B cell (primary cell): ENCODE results near the gene RPL6. TPM values are rescaled to one million over a fixed set of nuclear protein-coding genes. Genes with fewer than 3 reads are reported as not detected.

ENCODE experiments used
- ATAC-seq: fragments of 200-7000 bp; cut with Tn5 transposase; one replicate; pipeline ENCODE4 v1.10.0; 2021; ENCODE audit warnings: low read depth, mild to moderate bottlenecking, moderate number of reproducible peaks, moderate library complexity
- CTCF ChIA-PET: fragments of 350-600 bp; sonication (Branson Sonifier 250); formaldehyde crosslinking; loops from one replicate; lab custom pipeline; 2021; ENCODE audit warnings: antibody characterized with exemption, inconsistent platforms; lab: Charles Lee
- POLR2A ChIA-PET: fragments of 350-600 bp; sonication (Branson Sonifier 250); formaldehyde crosslinking; loops from one replicate; lab custom pipeline; 2021; ENCODE audit warnings: antibody characterized with exemption; lab: Charles Lee
- DNase-seq: peaks from one replicate; pipeline ENCODE4 v3.0.0; 2013
- H2AFZ ChIP-seq: 2 replicates; pipeline ENCODE4 v1.6.1; 2012; ENCODE audit warnings: mild to moderate bottlenecking, low read depth, low read length; ENCODE audit not compliant: insufficient read depth, poor library complexity, severe bottlenecking
- H3K27ac ChIP-seq, 2 donors: 1 replicate in 1 of 2; 2 replicates in 1 of 2; pipeline ENCODE4 v1.5.1; 2012 to 2013; ENCODE audit warnings: low read length in 2 of 2, mild to moderate bottlenecking in 2 of 2, moderate library complexity in 1 of 2
- H3K27me3 ChIP-seq, 4 experiments: fragments of 200-600 bp in 1 of 4; sonication (generic) in 1 of 4; replicated peaks in 1 of 4; 1 replicate in 2 of 4; 2 replicates in 2 of 4; pipeline versions ENCODE4 v1.6.1 to v1.7.0; 2013 to 2016; ENCODE audit warnings: low read length in 3 of 4, mild to moderate bottlenecking in 2 of 4, mixed read lengths in 1 of 4, moderate library complexity in 1 of 4; ENCODE audit not compliant: insufficient read depth in 4 of 4, control insufficient read depth in 3 of 4; ENCODE audit errors: control extremely low read depth in 1 of 4
- H3K36me3 ChIP-seq, 2 experiments: replicated peaks in 1 of 2; 1 replicate in 1 of 2; 2 replicates in 1 of 2; pipeline versions ENCODE4 v1.6.1 to v1.7.1; 2013; ENCODE audit warnings: low read length in 1 of 2; ENCODE audit not compliant: insufficient read depth in 2 of 2, control insufficient read depth in 1 of 2; ENCODE audit errors: control extremely low read depth in 1 of 2, extremely low read depth in 1 of 2
- H3K4me1 ChIP-seq, 2 donors: fragments of 200-600 bp in 1 of 2; sonication (generic) in 1 of 2; 1 replicate in 1 of 2; 2 replicates in 1 of 2; pipeline versions ENCODE4 v1.5.1 to v1.6.1; 2013 to 2017; ENCODE audit warnings: low read length in 2 of 2; ENCODE audit not compliant: control insufficient read depth in 2 of 2, insufficient read depth in 2 of 2
- H3K4me2 ChIP-seq: replicated peaks from 2 replicates; pipeline ENCODE3; 2012; ENCODE audit warnings: mild to moderate bottlenecking, low read depth, low read length; ENCODE audit not compliant: poor library complexity, severe bottlenecking
- H3K4me3 ChIP-seq, 5 experiments: fragments of 200-600 bp in 1 of 5; sonication (generic) in 1 of 5; 1 replicate in 3 of 5; 2 replicates in 2 of 5; pipeline versions ENCODE4 v1.5.1 to v1.7.0; 2011 to 2016; ENCODE audit warnings: low read length in 4 of 5, mild to moderate bottlenecking in 4 of 5, low read depth in 2 of 5, control low read depth in 1 of 5, moderate library complexity in 1 of 5; ENCODE audit not compliant: insufficient read depth in 1 of 5; ENCODE audit errors: control extremely low read depth in 1 of 5, extremely low read depth in 1 of 5
- H3K79me2 ChIP-seq: fragments of 200-600 bp; sonication (generic); one replicate; pipeline ENCODE4 v1.6.0; 2016; ENCODE audit warnings: low read length; ENCODE audit not compliant: control insufficient read depth, insufficient read depth
- H3K9ac ChIP-seq: fragments of 200-600 bp; sonication (generic); 2 replicates; pipeline ENCODE4 v1.6.1; 2017; ENCODE audit warnings: mild to moderate bottlenecking, low read length, moderate library complexity
- H3K9me3 ChIP-seq, 3 donors: one replicate each; pipeline versions ENCODE4 v1.6.1 to v1.7.1; 2013; ENCODE audit warnings: low read length in 2 of 3; ENCODE audit not compliant: control insufficient read depth in 2 of 3, insufficient read depth in 1 of 3; ENCODE audit errors: control extremely low read depth in 1 of 3
- H4K20me1 ChIP-seq: 2 replicates; pipeline ENCODE4 v1.6.0; 2012; ENCODE audit warnings: mild to moderate bottlenecking, low read length; ENCODE audit not compliant: insufficient read depth, control insufficient read depth, poor library complexity, severe bottlenecking
- H3K27ac Mint-ChIP-seq: one replicate; pipeline ENCODE4 v1.8.0; 2021; ENCODE audit warnings: mixed read lengths
- H3K27me3 Mint-ChIP-seq: one replicate; pipeline ENCODE4 v1.8.0; 2021; ENCODE audit warnings: mixed read lengths
- H3K4me1 Mint-ChIP-seq: one replicate; pipeline ENCODE4 v1.8.0; 2021; ENCODE audit warnings: mixed read lengths
- H3K4me3 Mint-ChIP-seq: one replicate; pipeline ENCODE4 v1.8.0; 2021; ENCODE audit warnings: mixed read lengths
- H3K9me3 Mint-ChIP-seq: one replicate; pipeline ENCODE4 v1.8.0; 2022; ENCODE audit warnings: mixed read lengths; ENCODE audit not compliant: insufficient read depth
- EZH2 ChIP-seq: IDR thresholded peaks from 2 replicates; pipeline ENCODE4 v1.6.1; 2012; ENCODE audit warnings: borderline replicate concordance, low read depth, mild to moderate bottlenecking, moderate library complexity, low read length; ENCODE audit not compliant: insufficient read depth, poor library complexity, severe bottlenecking
- WGBS: methylation state at CpG from one replicate; pipeline ENCODE4 v1.1.5; 2013; ENCODE audit warnings: missing lambda C conversion rate; ENCODE audit not compliant: insufficient coverage; 5-methylcytosine and 5-hydroxymethylcytosine counted together
- intact Hi-C: fragments of 100-400 bp; cut with micrococcal nuclease; formaldehyde crosslinking; loops from one replicate; pipeline ENCODE4 v1.10.0; 2022
- polyA plus RNA-seq: library from polyadenylated mRNA; depleted of rRNA; stranded (reverse); fragments of >200 nt; gene quantifications from 2 replicates; pipeline ENCODE4 v1.2.3, GENCODE V29; 2012
- total RNA-seq, 2 donors: library from RNA; stranded (reverse); fragments of 120-200 nt in 1 of 2; gene quantifications; 1 replicate in 1 of 2; 2 replicates in 1 of 2; pipeline versions ENCODE4 v1.2.3 to v1.2.4, GENCODE V29; 2013 to 2022
- TF ChIP-seq, protein P1 (sequence below): fragments of 200-600 bp; IDR thresholded peaks from one replicate; pipeline ENCODE4 v1.8.0; 2022; ENCODE audit warnings: antibody characterized with exemption, mild to moderate bottlenecking

The RPL6 gene
- total and polyA plus RNA-seq, 2 donors (not counting 1 experiment from before 2014, with no cell fraction given): 1,336 to 1,621 TPM

DNA sequence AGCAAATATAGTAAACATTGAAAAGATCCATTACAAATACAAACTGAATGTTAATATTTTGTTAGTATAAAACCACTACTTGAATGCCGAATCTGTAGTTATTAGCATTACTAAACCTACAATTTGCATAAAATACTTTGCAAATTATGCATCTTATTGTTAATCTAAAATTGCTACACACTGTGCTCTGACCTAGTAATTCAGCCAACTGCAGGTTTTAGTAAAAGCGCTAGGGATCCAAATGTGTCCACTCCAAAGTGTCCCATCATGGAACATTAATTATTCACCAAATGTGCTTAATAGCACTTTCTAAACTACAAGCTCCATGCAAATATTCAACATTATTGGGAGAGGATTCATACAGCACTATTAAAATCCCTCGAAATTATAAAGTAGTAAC is 41.4 kb downstream of the RPL6 start:
- no peak overlapping the region for H3K9ac ChIP-seq
- TF ChIP-seq EZH2: no peak
- TF ChIP-seq, protein P1, sequence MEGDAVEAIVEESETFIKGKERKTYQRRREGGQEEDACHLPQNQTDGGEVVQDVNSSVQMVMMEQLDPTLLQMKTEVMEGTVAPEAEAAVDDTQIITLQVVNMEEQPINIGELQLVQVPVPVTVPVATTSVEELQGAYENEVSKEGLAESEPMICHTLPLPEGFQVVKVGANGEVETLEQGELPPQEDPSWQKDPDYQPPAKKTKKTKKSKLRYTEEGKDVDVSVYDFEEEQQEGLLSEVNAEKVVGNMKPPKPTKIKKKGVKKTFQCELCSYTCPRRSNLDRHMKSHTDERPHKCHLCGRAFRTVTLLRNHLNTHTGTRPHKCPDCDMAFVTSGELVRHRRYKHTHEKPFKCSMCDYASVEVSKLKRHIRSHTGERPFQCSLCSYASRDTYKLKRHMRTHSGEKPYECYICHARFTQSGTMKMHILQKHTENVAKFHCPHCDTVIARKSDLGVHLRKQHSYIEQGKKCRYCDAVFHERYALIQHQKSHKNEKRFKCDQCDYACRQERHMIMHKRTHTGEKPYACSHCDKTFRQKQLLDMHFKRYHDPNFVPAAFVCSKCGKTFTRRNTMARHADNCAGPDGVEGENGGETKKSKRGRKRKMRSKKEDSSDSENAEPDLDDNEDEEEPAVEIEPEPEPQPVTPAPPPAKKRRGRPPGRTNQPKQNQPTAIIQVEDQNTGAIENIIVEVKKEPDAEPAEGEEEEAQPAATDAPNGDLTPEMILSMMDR: no peak
- no peak for ATAC-seq
- H3K4me2 ChIP-seq: no peak overlapping the region
- Mint-ChIP-seq H3K4me3 (no peak overlapping the region), H3K4me1 (peaks cover 24% of the 10 kb centered on the region), H3K27me3 (no peaks in the 10 kb centered on the region), H3K9me3 (no peaks in the 10 kb centered on the region), H3K27ac (no peak overlapping the region)
- intact Hi-C loops: no loop called here
- peaks cover 92% of the 10 kb centered on the region for H3K79me2 ChIP-seq
- H3K27me3 ChIP-seq: no peaks in the 10 kb centered on the region
- CTCF ChIA-PET: no interaction called here
- POLR2A ChIA-PET: interaction anchor here (0.6 kb wide), 1 partner anchor 55 kb away, joined by 4 read pairs; no protein-coding TSS in a partner anchor
- no peaks in the 10 kb centered on the region for H3K36me3 ChIP-seq
- no peak overlapping the region for H2AFZ ChIP-seq
- peaks cover 45% of the 10 kb centered on the region for H4K20me1 ChIP-seq
- H3K4me1 ChIP-seq: peaks cover 0 to 3% of the 10 kb centered on the region in 2 donors
- DNase-seq: no peak
- no peak overlapping the region for H3K4me3 ChIP-seq
- no peak overlapping the region for H3K27ac ChIP-seq
- WGBS: no CpG with 5 or more reads among the region's 3 CpGs
- H3K9me3 ChIP-seq: no peaks in the 10 kb centered on the region

DNA sequence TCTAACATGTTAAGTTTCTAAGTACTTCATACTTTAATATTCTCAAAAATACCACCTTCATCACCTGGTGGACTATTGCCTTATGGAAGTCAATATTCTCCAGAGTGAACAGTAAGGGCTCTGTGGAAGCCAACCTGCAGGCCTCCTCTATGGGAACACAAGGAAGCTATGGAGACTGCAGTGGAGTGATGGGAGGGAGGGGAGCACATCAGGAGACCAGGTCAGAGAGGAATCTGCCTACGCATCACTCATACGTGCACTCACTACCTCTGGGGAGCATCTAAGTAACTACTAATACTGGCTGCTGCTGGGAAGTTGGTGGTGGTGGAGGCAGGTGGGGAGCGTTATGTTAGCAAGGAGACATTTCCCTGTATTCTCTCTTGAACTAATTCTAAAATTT is 47.1 kb downstream of the RPL6 start:
- WGBS: no CpG with 5 or more reads among the region's 3 CpGs
- peaks cover 23% of the 10 kb centered on the region for H3K4me1 Mint-ChIP-seq
- Histone ChIP-seq H3K4me2 (no peak overlapping the region), H3K36me3 (no peaks in the 10 kb centered on the region), H3K27me3 (no peaks in the 10 kb centered on the region), H3K4me3 (no peak overlapping the region), H3K27ac (no peak overlapping the region), H3K9ac (no peak overlapping the region), H4K20me1 (peaks cover 14% of the 10 kb centered on the region), H2AFZ (no peak overlapping the region), H3K79me2 (peaks cover 94% of the 10 kb centered on the region), H3K9me3 (peaks cover 0 to 3% (median 0%) of the 10 kb centered on the region in 3 donors), H3K4me1 (peaks cover under 1 to 6% of the 10 kb centered on the region in 2 donors)
- H3K27me3 Mint-ChIP-seq: no peaks in the 10 kb centered on the region
- intact Hi-C loops: no loop called here
- H3K9me3 Mint-ChIP-seq: no peaks in the 10 kb centered on the region
- CTCF ChIA-PET: no interaction called here
- H3K4me3 Mint-ChIP-seq: no peak overlapping the region
- no peak overlapping the region for H3K27ac Mint-ChIP-seq
- POLR2A ChIA-PET: no interaction called here
- TF ChIP-seq EZH2: no peak
- TF ChIP-seq, protein P1: no peak
- no peak for DNase-seq
- no peak for ATAC-seq
